NCI-H1048 (cell line): ENCODE measurements around the gene PIBF1.
A peak's percentile ranks its signal among the peaks of the same experiment; 100 is the strongest.
"Not testable (repeated sequence)": the region's sequence is repeated elsewhere in the genome, so short reads cannot be mapped to it uniquely, and the experiment has no call there.

Experiments used
- DNase-seq: peaks from one replicate; lab custom pipeline; 2025; lab: John Stamatoyannopoulos, UW

The PIBF1 gene

GRCh38 chr13:72781451-72782439 lies at the start of gene PIBF1, which contains the start of gene DIS3:
PIBF1 (plus strand) TSS chr13:72782133; CDS start chr13:72783470, 1,337 bp downstream.
DIS3 (minus strand) TSS chr13:72781900; CDS start chr13:72781832, 68 bp downstream.
- DNase-seq = peak; percentile 95

- DNase-seq = no peak
Observed at GRCh38 chr13:72737033-72737432, 44.9 kb upstream of the PIBF1 start.

- DNase-seq = no peak
Observed at GRCh38 chr13:72740015-72740414, 41.9 kb upstream of the PIBF1 start.

GRCh38 chr13:72745260-72745659 lies 36.7 kb upstream of the PIBF1 start:
- no peak for DNase-seq

- no peak for DNase-seq
Observed at GRCh38 chr13:72751220-72751619, 30.7 kb upstream of the PIBF1 start.

- no peak for DNase-seq
Observed at GRCh38 chr13:72754111-72754510, 27.8 kb upstream of the PIBF1 start.

GRCh38 chr13:72757792-72758535 lies 24.0 kb upstream of the PIBF1 start:
- DNase-seq = no peak

- DNase-seq = no peak
Observed at GRCh38 chr13:72760189-72760588, 21.7 kb upstream of the PIBF1 start.

GRCh38 chr13:72763411-72763810 lies 18.5 kb upstream of the PIBF1 start:
- DNase-seq = no peak

GRCh38 chr13:72774019-72774418 lies 7.9 kb upstream of the PIBF1 start:
- DNase-seq = no peak

GRCh38 chr13:72782717-72783116 lies 784 bp downstream of the PIBF1 start:
- no peak for DNase-seq

- not testable (repeated sequence) for DNase-seq
Observed at GRCh38 chr13:72784679-72785078, 2.7 kb downstream of the PIBF1 start.

GRCh38 chr13:72788831-72789230 lies 6.9 kb downstream of the PIBF1 start:
- no peak for DNase-seq

- no peak for DNase-seq
Observed at GRCh38 chr13:72792640-72793039, 10.7 kb downstream of the PIBF1 start.

GRCh38 chr13:72798817-72799216 lies 16.9 kb downstream of the PIBF1 start:
- DNase-seq = no peak

GRCh38 chr13:72804301-72804700 lies 22.4 kb downstream of the PIBF1 start:
- DNase-seq = no peak

GRCh38 chr13:72805676-72806346 lies 23.9 kb downstream of the PIBF1 start:
- DNase-seq = no peak

- DNase-seq = not testable (repeated sequence)
Observed at GRCh38 chr13:72806514-72806913, 24.6 kb downstream of the PIBF1 start.

GRCh38 chr13:72808917-72809500 lies 27.1 kb downstream of the PIBF1 start:
- peak; percentile 3 for DNase-seq

- DNase-seq = no peak
Observed at GRCh38 chr13:72820156-72820897, 38.4 kb downstream of the PIBF1 start.

GRCh38 chr13:72820898-72821279 lies 39.0 kb downstream of the PIBF1 start:
- DNase-seq = no peak
